ENCODE results near the gene MPHOSPH9.

MPHOSPH9 gene

DNA sequence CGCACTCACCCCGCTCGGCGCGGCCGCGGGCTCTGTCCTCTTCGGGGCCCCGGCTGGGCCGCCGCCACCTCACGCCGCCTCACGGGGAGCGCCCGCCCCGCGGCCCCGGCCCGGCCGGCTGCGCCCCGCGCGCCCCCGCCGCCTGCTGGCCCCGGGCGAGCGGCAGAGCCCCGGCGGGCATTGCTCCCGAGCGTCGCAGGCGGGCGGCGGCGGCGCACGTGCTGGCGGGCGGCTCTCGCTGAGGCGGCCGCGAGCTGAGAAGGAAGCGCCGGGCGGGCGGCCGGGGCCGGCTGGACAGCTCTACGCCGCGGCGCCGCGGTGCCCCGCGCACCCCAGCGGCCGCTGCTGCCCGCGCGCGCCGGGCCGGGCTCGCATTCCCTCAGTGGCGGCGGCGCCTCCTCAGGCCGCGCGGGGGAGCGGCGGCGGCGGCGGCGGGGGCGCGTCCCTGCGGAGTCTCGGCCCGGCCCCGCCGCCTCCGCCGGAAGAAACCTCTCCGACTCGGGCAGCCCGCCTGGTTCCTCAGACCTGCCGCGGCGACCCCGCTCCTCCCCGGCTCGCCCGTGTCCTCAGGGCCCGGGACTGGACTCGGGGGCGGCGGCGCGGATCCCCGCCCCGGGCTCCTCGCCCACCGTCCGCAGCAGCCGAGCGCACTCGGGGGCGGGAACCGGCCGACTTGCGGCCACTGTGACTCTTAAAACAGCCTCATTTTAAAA is 82.0 kb downstream of the MPHOSPH9 start, which contains the start of gene PITPNM2:
Gene PITPNM2 (minus strand): TSS at position 347 of the 713 bp plus-strand sequence. CDS start 116,500 bp downstream, outside the sequence.
- H3K27ac ChIP-seq = peak within 1 kb of the TSS; percentile 43

DNA sequence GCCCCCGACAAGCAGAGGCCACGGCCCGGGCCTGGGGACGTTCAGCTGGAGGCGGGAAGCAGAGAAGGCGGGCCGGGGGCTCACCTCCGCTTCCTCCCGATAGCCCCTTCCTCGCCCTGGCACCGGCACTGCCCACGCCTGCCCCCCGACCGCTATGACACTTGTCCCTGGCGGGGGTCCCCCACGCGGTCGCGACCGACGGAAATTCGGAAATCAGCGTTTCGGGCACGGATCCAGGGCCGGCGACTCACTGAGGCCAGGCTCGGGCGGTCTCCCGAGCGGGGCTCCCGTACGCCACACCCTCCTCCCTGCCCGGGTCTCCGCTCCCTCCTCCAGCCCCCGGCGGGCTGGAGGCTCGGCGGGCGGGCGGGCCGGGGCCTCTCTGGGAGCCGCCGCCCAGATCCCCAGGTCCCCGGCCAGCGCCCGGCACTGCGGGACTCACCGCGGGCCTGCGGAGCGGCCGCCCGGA is 82.6 kb downstream of the MPHOSPH9 start:
- peak overlapping the region; percentile 43 for H3K27ac ChIP-seq
- TF ChIP-seq ZFX (IDR thresholded peaks at IDR 0.05; ENCODE audit: borderline replicate concordance) = no peak
- TF ChIP-seq, protein P1, sequence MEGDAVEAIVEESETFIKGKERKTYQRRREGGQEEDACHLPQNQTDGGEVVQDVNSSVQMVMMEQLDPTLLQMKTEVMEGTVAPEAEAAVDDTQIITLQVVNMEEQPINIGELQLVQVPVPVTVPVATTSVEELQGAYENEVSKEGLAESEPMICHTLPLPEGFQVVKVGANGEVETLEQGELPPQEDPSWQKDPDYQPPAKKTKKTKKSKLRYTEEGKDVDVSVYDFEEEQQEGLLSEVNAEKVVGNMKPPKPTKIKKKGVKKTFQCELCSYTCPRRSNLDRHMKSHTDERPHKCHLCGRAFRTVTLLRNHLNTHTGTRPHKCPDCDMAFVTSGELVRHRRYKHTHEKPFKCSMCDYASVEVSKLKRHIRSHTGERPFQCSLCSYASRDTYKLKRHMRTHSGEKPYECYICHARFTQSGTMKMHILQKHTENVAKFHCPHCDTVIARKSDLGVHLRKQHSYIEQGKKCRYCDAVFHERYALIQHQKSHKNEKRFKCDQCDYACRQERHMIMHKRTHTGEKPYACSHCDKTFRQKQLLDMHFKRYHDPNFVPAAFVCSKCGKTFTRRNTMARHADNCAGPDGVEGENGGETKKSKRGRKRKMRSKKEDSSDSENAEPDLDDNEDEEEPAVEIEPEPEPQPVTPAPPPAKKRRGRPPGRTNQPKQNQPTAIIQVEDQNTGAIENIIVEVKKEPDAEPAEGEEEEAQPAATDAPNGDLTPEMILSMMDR (IDR thresholded peaks at IDR 0.05) = no peak

More for the DNA sequence above, 82.0 kb downstream of the MPHOSPH9 start, which contains the start of gene PITPNM2:
- TF ChIP-seq ZFX (IDR thresholded peaks at IDR 0.05; ENCODE audit: borderline replicate concordance) = no peak
- TF ChIP-seq, protein P1 (IDR thresholded peaks at IDR 0.05) = peak; percentile 81

- no peak overlapping the region for H3K27ac ChIP-seq
- TF ChIP-seq ZFX (IDR thresholded peaks at IDR 0.05; ENCODE audit: borderline replicate concordance) = no peak
- TF ChIP-seq, protein P1 (IDR thresholded peaks at IDR 0.05) = no peak
Observed at GRCh38 chr12:123149501-123150274, 83.3 kb downstream of the MPHOSPH9 start.

GRCh38 chr12:123149088-123149487 is 83.9 kb downstream of the MPHOSPH9 start:
- H3K27ac ChIP-seq = no peak overlapping the region
- TF ChIP-seq ZFX (IDR thresholded peaks at IDR 0.05; ENCODE audit: borderline replicate concordance) = no peak
- TF ChIP-seq, protein P1 (IDR thresholded peaks at IDR 0.05) = no peak

DNA sequence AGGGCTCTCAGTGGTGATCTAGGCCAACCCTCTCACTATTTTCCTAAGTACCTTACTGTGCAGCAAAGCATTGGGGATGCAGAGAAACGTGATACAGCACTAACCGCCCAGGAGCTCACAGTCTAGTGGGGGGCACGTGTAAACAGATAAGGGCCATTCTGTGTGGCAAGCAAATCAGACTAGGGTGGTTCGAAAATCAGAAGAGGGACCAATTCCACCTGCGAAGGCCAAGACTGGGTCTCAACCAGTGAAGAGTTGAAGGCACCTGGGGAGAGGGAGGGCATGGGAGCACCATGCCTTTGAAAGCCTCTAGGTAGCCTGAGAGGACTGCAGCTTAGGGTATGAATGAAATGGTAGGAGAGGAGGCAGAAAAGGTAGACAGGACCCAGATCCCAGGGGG is 84.3 kb downstream of the MPHOSPH9 start:
- TF ChIP-seq, protein P1 (IDR thresholded peaks at IDR 0.05) = no peak
- no peak for TF ChIP-seq ZFX (IDR thresholded peaks at IDR 0.05; ENCODE audit: borderline replicate concordance)
- no peak overlapping the region for H3K27ac ChIP-seq

DNA sequence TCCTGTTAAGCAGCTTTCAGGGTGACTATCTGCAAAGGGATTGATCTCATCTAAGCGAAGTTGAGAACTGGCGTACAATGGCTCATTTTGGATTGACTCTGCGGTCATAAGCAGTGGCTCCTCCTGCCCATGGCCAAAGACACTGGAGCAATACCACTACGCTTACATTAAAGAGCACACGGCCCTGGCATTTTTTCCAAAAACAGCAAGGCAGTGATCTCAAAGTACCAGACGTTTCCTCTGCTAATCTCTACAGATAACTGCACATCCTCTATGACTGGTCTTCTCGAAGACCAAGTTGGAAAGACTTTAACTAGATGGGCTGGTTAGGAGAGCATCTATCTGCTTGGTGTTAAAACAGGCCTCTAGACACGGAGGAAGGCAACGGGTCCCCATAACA is 84.7 kb downstream of the MPHOSPH9 start:
- no peak overlapping the region for H3K27ac ChIP-seq
- TF ChIP-seq, protein P1 (IDR thresholded peaks at IDR 0.05) = no peak
- TF ChIP-seq ZFX (IDR thresholded peaks at IDR 0.05; ENCODE audit: borderline replicate concordance) = no peak

Measured in 22Rv1 (cell line).